SJCRH30 (cell line): ENCODE measurements around the gene DHX35. TPM values are rescaled to one million over a fixed set of nuclear protein-coding genes. Genes with fewer than 3 reads are reported as not detected.

Source experiments
- DNase-seq, 2 experiments: peaks; one replicate each; pipeline ENCODE4 v3.0.0-alpha.2; 2015 to 2020
- H3K27ac ChIP-seq: fragments of 250-450 bp; sonication (Bioruptor Pico); 2 replicates; pipeline ENCODE4 v1.5.1; 2020; ENCODE audit warnings: mild to moderate bottlenecking, moderate library complexity
- H3K27me3 ChIP-seq: fragments of 250-450 bp; sonication (Bioruptor Pico); 2 replicates; pipeline ENCODE4 v1.5.1; 2020; ENCODE audit warnings: mild to moderate bottlenecking, moderate library complexity
- H3K36me3 ChIP-seq: fragments of 250-450 bp; sonication (Bioruptor Pico); 2 replicates; pipeline ENCODE4 v1.5.1; 2020; ENCODE audit warnings: mild to moderate bottlenecking, moderate library complexity
- H3K4me1 ChIP-seq: fragments of 250-450 bp; sonication (Bioruptor Pico); 2 replicates; pipeline ENCODE4 v1.5.1; 2020; ENCODE audit warnings: mild to moderate bottlenecking, moderate library complexity
- H3K4me3 ChIP-seq: fragments of 250-450 bp; sonication (Bioruptor Pico); 2 replicates; pipeline ENCODE4 v1.5.1; 2020; ENCODE audit warnings: mild to moderate bottlenecking, moderate library complexity
- H3K9me3 ChIP-seq: fragments of 250-450 bp; sonication (Bioruptor Pico); replicated peaks from 2 replicates; pipeline ENCODE4 v1.5.1; 2020; ENCODE audit warnings: mild to moderate bottlenecking, moderate library complexity
- total RNA-seq: library from RNA; depleted of rRNA; stranded (reverse); fragments of >200 nt; shearing (Covaris generic); gene quantifications from 2 replicates; pipeline ENCODE4 v1.2.3, GENCODE V29; 2014

The DHX35 gene
- total RNA-seq, 1 experiment from 2014 or later = 29.3 TPM

- H3K4me1 ChIP-seq = no peaks in the 10 kb centered on the region
- no peak overlapping the region for H3K27ac ChIP-seq
- H3K27me3 ChIP-seq = no peaks in the 10 kb centered on the region
- no peaks in the 10 kb centered on the region for H3K9me3 ChIP-seq
- DNase-seq = no peak
- peaks cover 43% of the 10 kb centered on the region for H3K36me3 ChIP-seq
- no peak overlapping the region for H3K4me3 ChIP-seq
Measured at GRCh38 chr20:39039261-39039660, 77.1 kb downstream of the DHX35 start.

- Histone ChIP-seq H3K27me3 (no peaks in the 10 kb centered on the region), H3K4me1 (no peaks in the 10 kb centered on the region), H3K27ac (no peak overlapping the region), H3K4me3 (no peak overlapping the region), H3K9me3 (no peaks in the 10 kb centered on the region), H3K36me3 (peaks cover 39% of the 10 kb centered on the region)
- no peak for DNase-seq
Measured at GRCh38 chr20:39040116-39040515, 78.0 kb downstream of the DHX35 start.

- DNase-seq = no peak
- Histone ChIP-seq H3K4me1 (no peaks in the 10 kb centered on the region), H3K27me3 (no peaks in the 10 kb centered on the region), H3K9me3 (no peaks in the 10 kb centered on the region), H3K27ac (no peak overlapping the region), H3K4me3 (no peak overlapping the region), H3K36me3 (peaks cover 31% of the 10 kb centered on the region)
Measured at GRCh38 chr20:39041067-39041466, 78.9 kb downstream of the DHX35 start.

- H3K9me3 ChIP-seq = no peaks in the 10 kb centered on the region
- no peak overlapping the region for H3K4me3 ChIP-seq
- no peaks in the 10 kb centered on the region for H3K27me3 ChIP-seq
- H3K27ac ChIP-seq = no peak overlapping the region
- DNase-seq = no peak
- no peaks in the 10 kb centered on the region for H3K4me1 ChIP-seq
- peaks cover 23% of the 10 kb centered on the region for H3K36me3 ChIP-seq
Measured at GRCh38 chr20:39042279-39043150, 80.4 kb downstream of the DHX35 start.

- no peak for DNase-seq
Measured at GRCh38 chr20:39044501-39044900, 82.4 kb downstream of the DHX35 start.

GRCh38 chr20:39045676-39046075 lies 83.5 kb downstream of the DHX35 start:
- H3K36me3 ChIP-seq = peaks cover 3% of the 10 kb centered on the region; the same call in 1 of the 2 replicates
- H3K27ac ChIP-seq = no peak overlapping the region
- H3K4me1 ChIP-seq = 0 out of 2 replicates have a peak, but pooled peaks cover 2% of the 10 kb centered on the region
- peaks cover 4% of the 10 kb centered on the region; the same call in 1 of the 2 replicates for H3K27me3 ChIP-seq
- DNase-seq = no peak
- no peaks in the 10 kb centered on the region for H3K9me3 ChIP-seq
- H3K4me3 ChIP-seq = no peak overlapping the region

More at GRCh38 chr20:39044501-39044900, 82.4 kb downstream of the DHX35 start:
- Histone ChIP-seq H3K9me3 (no peaks in the 10 kb centered on the region), H3K27ac (no peak overlapping the region), H3K4me3 (no peak overlapping the region), H3K36me3 (peaks cover 6% of the 10 kb centered on the region; the same call in 1 of the 2 replicates), H3K27me3 (no peaks in the 10 kb centered on the region), H3K4me1 (no peaks in the 10 kb centered on the region)

GRCh38 chr20:39047417-39047985 lies 85.4 kb downstream of the DHX35 start:
- no peak for DNase-seq
- peaks cover 13% of the 10 kb centered on the region; the same call in 1 of the 2 replicates for H3K27me3 ChIP-seq
- no peaks in the 10 kb centered on the region for H3K36me3 ChIP-seq
- H3K4me1 ChIP-seq = 0 out of 2 replicates have a peak, but pooled peaks cover 2% of the 10 kb centered on the region
- no peak overlapping the region for H3K4me3 ChIP-seq
- H3K9me3 ChIP-seq = no peaks in the 10 kb centered on the region
- no peak overlapping the region for H3K27ac ChIP-seq

- 0 out of 2 replicates have a peak, but pooled peaks cover 2% of the 10 kb centered on the region for H3K4me1 ChIP-seq
- no peak overlapping the region for H3K4me3 ChIP-seq
- H3K9me3 ChIP-seq = no peaks in the 10 kb centered on the region
- peaks cover 17% of the 10 kb centered on the region; the same call in 1 of the 2 replicates for H3K27me3 ChIP-seq
- H3K36me3 ChIP-seq = no peaks in the 10 kb centered on the region
- peak; percentile 83 to 95 for DNase-seq
- no peak overlapping the region for H3K27ac ChIP-seq
Measured at GRCh38 chr20:39048000-39048696, 86.0 kb downstream of the DHX35 start.

- H3K36me3 ChIP-seq = no peaks in the 10 kb centered on the region
- H3K4me3 ChIP-seq = no peak overlapping the region
- H3K27me3 ChIP-seq = peaks cover 17% of the 10 kb centered on the region; the same call in 1 of the 2 replicates
- DNase-seq = no peak
- H3K9me3 ChIP-seq = no peaks in the 10 kb centered on the region
- H3K4me1 ChIP-seq = 0 out of 2 replicates have a peak, but pooled peaks cover 2% of the 10 kb centered on the region
- no peak overlapping the region for H3K27ac ChIP-seq
Measured at GRCh38 chr20:39049148-39049547, 87.0 kb downstream of the DHX35 start.

- Histone ChIP-seq H3K9me3 (no peaks in the 10 kb centered on the region), H3K4me1 (0 out of 2 replicates have a peak, but pooled peaks cover 2% of the 10 kb centered on the region), H3K36me3 (no peaks in the 10 kb centered on the region), H3K27ac (no peak overlapping the region; the same call in 1 of the 2 replicates), H3K27me3 (peaks cover 17% of the 10 kb centered on the region; the same call in 1 of the 2 replicates), H3K4me3 (peak overlapping the region; percentile 70)
- peak; percentile 81 to 89 for DNase-seq
Measured at GRCh38 chr20:39049684-39050554, 87.8 kb downstream of the DHX35 start.

GRCh38 chr20:39050555-39050902 lies 88.4 kb downstream of the DHX35 start:
- Histone ChIP-seq H3K27me3 (peaks cover 21% of the 10 kb centered on the region; the same call in 1 of the 2 replicates), H3K9me3 (no peaks in the 10 kb centered on the region), H3K4me3 (peak overlapping the region; percentile 70), H3K36me3 (no peaks in the 10 kb centered on the region), H3K27ac (no peak overlapping the region), H3K4me1 (0 out of 2 replicates have a peak, but pooled peaks cover 2% of the 10 kb centered on the region)
- DNase-seq = no peak

GRCh38 chr20:39052676-39053075 lies 90.5 kb downstream of the DHX35 start:
- Histone ChIP-seq H3K27me3 (peaks cover 25% of the 10 kb centered on the region; the same call in 1 of the 2 replicates), H3K36me3 (no peaks in the 10 kb centered on the region), H3K4me1 (0 out of 2 replicates have a peak, but pooled peaks cover 2% of the 10 kb centered on the region), H3K9me3 (no peaks in the 10 kb centered on the region), H3K4me3 (no peak overlapping the region), H3K27ac (no peak overlapping the region)
- no peak for DNase-seq

- Histone ChIP-seq H3K4me3 (no peak overlapping the region), H3K4me1 (no peaks in the 10 kb centered on the region), H3K27ac (no peak overlapping the region), H3K36me3 (no peaks in the 10 kb centered on the region), H3K9me3 (no peaks in the 10 kb centered on the region), H3K27me3 (peaks cover 13% of the 10 kb centered on the region; the same call in 1 of the 2 replicates)
- no peak for DNase-seq
Measured at GRCh38 chr20:39057143-39057542, 95.0 kb downstream of the DHX35 start.

- Histone ChIP-seq H3K9me3 (no peaks in the 10 kb centered on the region), H3K4me1 (no peaks in the 10 kb centered on the region), H3K4me3 (no peak overlapping the region)
Measured at GRCh38 chr20:39057911-39058310, 95.8 kb downstream of the DHX35 start.

More at GRCh38 chr20:39057911-39058310, 95.8 kb downstream of the DHX35 start:
- no peak for DNase-seq
- Histone ChIP-seq H3K27ac (no peak overlapping the region), H3K27me3 (peaks cover 8% of the 10 kb centered on the region; the same call in 1 of the 2 replicates), H3K36me3 (no peaks in the 10 kb centered on the region)
